AG04449 (cell line): ENCODE data around the gene GCKR.

Source experiments
- CTCF ChIA-PET: fragments of 350-600 bp; formaldehyde crosslinking; extraction: SDS; loops from one replicate; lab custom pipeline; 2021; ENCODE audit warnings: antibody characterized with exemption; lab: Yijun Ruan, JAX
- POLR2A ChIA-PET: fragments of 400-600, 350-600 bp; formaldehyde crosslinking; extraction: SDS; loops from one replicate; lab custom pipeline; 2020; ENCODE audit warnings: antibody characterized with exemption, inconsistent platforms; lab: Yijun Ruan, JAX
- DNase-seq: peaks from one replicate; pipeline ENCODE4 v3.0.0-alpha.2; 2010; ENCODE audit warnings: low read depth, low spot score
- H3K4me3 ChIP-seq: 2 replicates; pipeline ENCODE4 v1.5.1; 2011; ENCODE audit warnings: low read depth, mild to moderate bottlenecking, control low read depth, low read length
- TF ChIP-seq, protein P1 (sequence below): IDR thresholded peaks from one replicate; pipeline ENCODE4 v1.5.1; 2011; ENCODE audit warnings: mild to moderate bottlenecking, moderate library complexity, low read length, control low read depth, inconsistent platforms; ENCODE audit not compliant: insufficient read depth; ENCODE audit errors: missing control alignments

GCKR gene

DNA sequence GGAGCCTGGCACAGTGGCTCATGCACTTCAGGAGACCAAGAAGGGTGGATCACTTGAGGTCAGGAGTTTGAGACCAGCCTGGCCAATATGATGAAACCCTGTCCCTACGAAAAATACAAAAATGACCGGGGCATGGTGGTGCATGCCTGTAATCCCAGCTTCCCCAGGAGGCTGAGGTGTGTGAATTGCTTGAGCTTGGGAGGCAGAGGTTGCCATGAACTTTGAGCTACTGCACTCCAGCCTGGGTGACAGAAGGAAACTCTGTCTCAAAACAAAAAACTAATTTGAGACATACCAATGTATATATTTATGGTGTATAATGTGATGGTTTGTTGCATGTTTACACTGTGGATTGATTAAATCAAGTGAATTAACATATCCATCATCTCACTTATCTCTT, 64.4 kb downstream of the GCKR start:
- POLR2A ChIA-PET: no interaction called here
- CTCF ChIA-PET: no interaction called here
- DNase-seq: no peak
- TF ChIP-seq, protein P1, sequence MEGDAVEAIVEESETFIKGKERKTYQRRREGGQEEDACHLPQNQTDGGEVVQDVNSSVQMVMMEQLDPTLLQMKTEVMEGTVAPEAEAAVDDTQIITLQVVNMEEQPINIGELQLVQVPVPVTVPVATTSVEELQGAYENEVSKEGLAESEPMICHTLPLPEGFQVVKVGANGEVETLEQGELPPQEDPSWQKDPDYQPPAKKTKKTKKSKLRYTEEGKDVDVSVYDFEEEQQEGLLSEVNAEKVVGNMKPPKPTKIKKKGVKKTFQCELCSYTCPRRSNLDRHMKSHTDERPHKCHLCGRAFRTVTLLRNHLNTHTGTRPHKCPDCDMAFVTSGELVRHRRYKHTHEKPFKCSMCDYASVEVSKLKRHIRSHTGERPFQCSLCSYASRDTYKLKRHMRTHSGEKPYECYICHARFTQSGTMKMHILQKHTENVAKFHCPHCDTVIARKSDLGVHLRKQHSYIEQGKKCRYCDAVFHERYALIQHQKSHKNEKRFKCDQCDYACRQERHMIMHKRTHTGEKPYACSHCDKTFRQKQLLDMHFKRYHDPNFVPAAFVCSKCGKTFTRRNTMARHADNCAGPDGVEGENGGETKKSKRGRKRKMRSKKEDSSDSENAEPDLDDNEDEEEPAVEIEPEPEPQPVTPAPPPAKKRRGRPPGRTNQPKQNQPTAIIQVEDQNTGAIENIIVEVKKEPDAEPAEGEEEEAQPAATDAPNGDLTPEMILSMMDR: no peak
- no peak overlapping the region for H3K4me3 ChIP-seq

DNA sequence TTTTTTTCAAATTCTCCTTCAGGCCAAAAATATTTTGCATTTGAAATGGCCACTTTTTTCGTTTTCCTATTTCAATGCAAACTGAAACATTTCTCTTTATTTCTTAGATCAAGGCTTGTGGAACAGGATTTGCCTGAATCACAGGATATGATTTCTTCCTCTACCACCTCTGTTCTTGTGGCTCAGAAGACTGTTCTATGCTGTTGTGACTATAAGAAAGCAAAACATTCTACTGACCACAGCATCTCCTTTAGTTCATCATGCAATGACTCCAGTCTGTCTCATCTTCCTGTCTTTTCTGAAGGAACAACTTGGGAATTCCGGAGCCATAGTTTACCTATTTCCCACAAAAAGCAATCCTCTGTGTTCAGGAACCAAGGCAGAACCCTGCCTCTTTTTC, 70.0 kb downstream of the GCKR start:
- ChIA-PET POLR2A (interaction anchor here (1.0 kb wide), 1 partner anchor 139 kb away, joined by 3 read pairs; no protein-coding TSS in a partner anchor), CTCF (no interaction called here)
- TF ChIP-seq, protein P1: no peak
- no peak overlapping the region for H3K4me3 ChIP-seq
- DNase-seq: peak; percentile 50

DNA sequence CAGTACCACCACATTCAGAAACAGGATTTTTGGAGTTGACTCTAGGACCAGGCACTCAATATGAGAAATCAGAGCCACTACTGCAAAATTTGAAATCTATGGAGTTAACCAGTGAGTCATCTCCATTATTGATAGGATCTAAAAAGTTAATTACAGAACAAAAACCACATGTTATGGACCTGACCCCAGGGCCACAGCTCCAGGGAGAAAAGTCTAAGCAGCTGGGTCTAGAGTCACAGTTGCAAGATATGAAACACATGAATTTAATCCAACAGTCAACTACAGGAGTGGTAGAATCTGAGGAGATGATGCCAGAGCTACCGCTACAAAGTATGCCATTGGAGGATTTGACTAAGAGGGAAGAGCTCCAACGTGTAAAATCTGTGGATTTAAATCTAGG, 72.8 kb downstream of the GCKR start:
- POLR2A ChIA-PET: no interaction called here
- no peak for DNase-seq
- TF ChIP-seq, protein P1: no peak
- H3K4me3 ChIP-seq: no peak overlapping the region
- CTCF ChIA-PET: interaction anchor here (1.0 kb wide), 1 partner anchor 11 kb away, joined by 3 read pairs; no protein-coding TSS in a partner anchor

GRCh38 chr2:27571197-27571596, 74.6 kb downstream of the GCKR start:
- no peak for DNase-seq
- ChIA-PET CTCF (no interaction called here), POLR2A (no interaction called here)
- no peak overlapping the region for H3K4me3 ChIP-seq
- TF ChIP-seq, protein P1: no peak

GRCh38 chr2:27571681-27572080, 75.0 kb downstream of the GCKR start:
- TF ChIP-seq, protein P1: no peak
- no peak overlapping the region for H3K4me3 ChIP-seq
- DNase-seq: no peak
- CTCF ChIA-PET: no interaction called here
- POLR2A ChIA-PET: no interaction called here

DNA sequence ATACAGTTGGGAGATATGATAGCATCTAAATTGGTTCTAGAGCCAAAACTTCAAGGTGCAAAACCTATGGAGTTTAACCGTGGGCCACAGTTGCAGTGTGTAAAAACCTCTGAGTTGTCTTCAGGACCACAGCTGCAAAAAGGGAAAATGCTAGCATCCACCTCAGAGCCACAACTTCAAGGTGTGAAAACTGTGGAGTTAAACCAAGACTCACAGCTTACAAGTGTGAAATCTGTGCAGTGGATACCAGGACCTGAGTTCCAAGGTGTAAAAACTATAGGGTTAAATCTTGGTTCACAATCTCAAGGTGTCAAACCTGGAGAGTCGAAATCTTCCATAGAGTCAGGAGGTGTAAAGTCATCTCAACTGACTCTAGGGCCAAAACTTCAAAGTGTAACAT, 75.8 kb downstream of the GCKR start:
- TF ChIP-seq, protein P1: no peak
- no peak for DNase-seq
- ChIA-PET POLR2A (no interaction called here), CTCF (no interaction called here)
- no peak overlapping the region for H3K4me3 ChIP-seq
